ENCODE results near the gene CHST1.

GRCh38 chr11:45679806-45680205 is 14.4 kb upstream of the CHST1 start:
- TF ChIP-seq, protein P1, sequence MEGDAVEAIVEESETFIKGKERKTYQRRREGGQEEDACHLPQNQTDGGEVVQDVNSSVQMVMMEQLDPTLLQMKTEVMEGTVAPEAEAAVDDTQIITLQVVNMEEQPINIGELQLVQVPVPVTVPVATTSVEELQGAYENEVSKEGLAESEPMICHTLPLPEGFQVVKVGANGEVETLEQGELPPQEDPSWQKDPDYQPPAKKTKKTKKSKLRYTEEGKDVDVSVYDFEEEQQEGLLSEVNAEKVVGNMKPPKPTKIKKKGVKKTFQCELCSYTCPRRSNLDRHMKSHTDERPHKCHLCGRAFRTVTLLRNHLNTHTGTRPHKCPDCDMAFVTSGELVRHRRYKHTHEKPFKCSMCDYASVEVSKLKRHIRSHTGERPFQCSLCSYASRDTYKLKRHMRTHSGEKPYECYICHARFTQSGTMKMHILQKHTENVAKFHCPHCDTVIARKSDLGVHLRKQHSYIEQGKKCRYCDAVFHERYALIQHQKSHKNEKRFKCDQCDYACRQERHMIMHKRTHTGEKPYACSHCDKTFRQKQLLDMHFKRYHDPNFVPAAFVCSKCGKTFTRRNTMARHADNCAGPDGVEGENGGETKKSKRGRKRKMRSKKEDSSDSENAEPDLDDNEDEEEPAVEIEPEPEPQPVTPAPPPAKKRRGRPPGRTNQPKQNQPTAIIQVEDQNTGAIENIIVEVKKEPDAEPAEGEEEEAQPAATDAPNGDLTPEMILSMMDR (conservative IDR thresholded peaks at IDR 0.05; ENCODE audit: low read depth, low read length), result no peak
- no peak for TF ChIP-seq EZH2 (IDR thresholded peaks at IDR 0.05; ENCODE audit: low read length, unreplicated experiment)
- no peak for TF ChIP-seq EZH2phosphoT487 (IDR thresholded peaks at IDR 0.05; ENCODE audit: borderline replicate concordance, low read length)

Measured in PC-3 (cell line).